GM12878 (cell line): ENCODE results near the gene RNASEH2A. TPM values are rescaled to one million over a fixed set of nuclear protein-coding genes. Genes with fewer than 3 reads are reported as not detected.

Experiments
- ATAC-seq: fragments of 200-7000 bp; cut with Tn5 transposase; 3 replicates; pipeline ENCODE4 v1.9.1; 2020; ENCODE audit warnings: mild to moderate bottlenecking, moderate library complexity
- BruUV-seq: library from RNA; stranded (reverse); fragments of 400-500 nt; replicated peaks from 2 replicates; lab custom pipeline; 2021; lab: Mats Ljungman, UMichigan
- CTCF ChIA-PET: fragments of 300-600 bp; sonication (Branson Sonifier 250); formaldehyde crosslinking; extraction: SDS; loops from one replicate; lab custom pipeline; 2021; ENCODE audit warnings: inconsistent platforms; lab: Yijun Ruan, JAX
- POLR2A ChIA-PET: fragments of 350-600 bp; formaldehyde crosslinking; extraction: SDS; loops from one replicate; lab custom pipeline; 2021; ENCODE audit warnings: inconsistent platforms; lab: Charles Lee
- RAD21 ChIA-PET: fragments of 300-600 bp; sonication (Branson Sonifier 250); formaldehyde crosslinking; loops from one replicate; lab custom pipeline; 2023; ENCODE audit warnings: antibody characterized with exemption; ENCODE audit not compliant: unreplicated experiment; lab: Charles Lee
- SMC1A ChIA-PET: fragments of 300-600 bp; sonication (Branson Sonifier 250); formaldehyde crosslinking; loops from one replicate; lab custom pipeline; 2023; ENCODE audit not compliant: unreplicated experiment, uncharacterized antibody; lab: Charles Lee
- DNase-seq: peaks from one replicate; pipeline ENCODE4 v3.0.0-alpha.2; 2011; ENCODE audit warnings: low read depth, low spot score
- FAIRE-seq: peaks from 3 replicates; lab custom pipeline; 2011; peaks lifted over from hg19 to GRCh38; lab: Jason Lieb, UNC
- H2AFZ ChIP-seq: 2 replicates; pipeline ENCODE4 v1.6.0; 2011; ENCODE audit warnings: low read depth, low read length, control low read depth; ENCODE audit not compliant: control insufficient read depth
- H3K27ac ChIP-seq: 2 replicates; pipeline ENCODE4 v1.5.1; 2011; ENCODE audit warnings: control low read depth; ENCODE audit not compliant: control insufficient read depth, insufficient read depth
- H3K27me3 ChIP-seq, 2 experiments: replicated peaks in 1 of 2; 2 replicates each; pipeline versions ENCODE4 v1.6.0 to v1.6.1; 2011; ENCODE audit warnings: low read length in 1 of 2; ENCODE audit not compliant: control insufficient read depth in 2 of 2, insufficient read depth in 2 of 2
- H3K36me3 ChIP-seq, 2 experiments: 2 replicates each; pipeline ENCODE4 v1.5.1; 2011; ENCODE audit warnings: low read length in 1 of 2; ENCODE audit not compliant: control insufficient read depth in 2 of 2, insufficient read depth in 2 of 2
- H3K4me1 ChIP-seq: 2 replicates; pipeline ENCODE4 v1.6.1; 2011; ENCODE audit warnings: mild to moderate bottlenecking, low read length, moderate library complexity, mixed read lengths; ENCODE audit not compliant: control insufficient read depth, insufficient read depth
- H3K4me2 ChIP-seq: 2 replicates; pipeline ENCODE4 v1.6.0; 2011; ENCODE audit warnings: control low read depth; ENCODE audit not compliant: control insufficient read depth, insufficient read depth
- H3K4me3 ChIP-seq: fragments of 200-600 bp; sonication (generic); 2 replicates; pipeline ENCODE4 v1.5.1; 2016
- H3K79me2 ChIP-seq: 2 replicates; pipeline ENCODE4 v1.6.0; 2011; ENCODE audit warnings: low read length; ENCODE audit not compliant: control insufficient read depth, insufficient read depth
- H3K9ac ChIP-seq: 2 replicates; pipeline ENCODE4 v1.8.0; 2011; ENCODE audit warnings: low read length, control low read depth, mixed read lengths; ENCODE audit not compliant: control insufficient read depth, insufficient read depth
- H3K9me3 ChIP-seq: replicated peaks from 3 replicates; pipeline ENCODE4 v1.5.1; 2011; ENCODE audit warnings: mild to moderate bottlenecking, low read length; ENCODE audit not compliant: control insufficient read depth, insufficient read depth
- H4K20me1 ChIP-seq: 2 replicates; pipeline ENCODE4 v1.6.0; 2011; ENCODE audit not compliant: control insufficient read depth, insufficient read depth
- BHLHE40 ChIP-seq, 2 experiments: fragments of 450-650 bp in 1 of 2; IDR thresholded peaks; 2 replicates each; pipeline ENCODE4 v1.6.1; 2011 to 2017; ENCODE audit warnings: low read depth in 2 of 2, borderline replicate concordance in 1 of 2, improper control_type of control experiment in 1 of 2, low read length in 1 of 2, mild to moderate bottlenecking in 1 of 2
- CBX5 ChIP-seq: sonication (generic); IDR thresholded peaks from 2 replicates; pipeline ENCODE4 v1.6.1; 2016; ENCODE audit warnings: low read depth, moderate library complexity, mild to moderate bottlenecking, inconsistent platforms
- CEBPB ChIP-seq, 2 experiments: fragments of 150-350 bp in 1 of 2; IDR thresholded peaks; 2 replicates each; pipeline ENCODE4 v1.6.1; 2012 to 2014; ENCODE audit warnings: low read depth in 2 of 2, low read length in 2 of 2, borderline replicate concordance in 1 of 2, inconsistent platforms in 1 of 2
- CHD2 ChIP-seq: IDR thresholded peaks from 2 replicates; pipeline ENCODE4 v1.6.1; 2011; ENCODE audit warnings: low read depth, low read length, improper control_type of control experiment, borderline replicate concordance
- EGR1 ChIP-seq, 2 experiments: IDR thresholded peaks; 1 replicate in 1 of 2; 2 replicates in 1 of 2; pipeline ENCODE4 v1.6.1; 2011 to 2012; ENCODE audit warnings: low read depth in 2 of 2, low read length in 2 of 2, borderline replicate concordance in 1 of 2, mild to moderate bottlenecking in 1 of 2, moderate library complexity in 1 of 2
- JUND ChIP-seq: IDR thresholded peaks from 2 replicates; pipeline ENCODE4 v1.6.1; 2012; ENCODE audit warnings: low read depth, mild to moderate bottlenecking, low read length, improper control_type of control experiment, moderate library complexity
- NFIC ChIP-seq: IDR thresholded peaks from 2 replicates; pipeline ENCODE4 v1.6.1; 2012; ENCODE audit warnings: low read depth, mild to moderate bottlenecking, inconsistent platforms, low read length, moderate library complexity
- RFX5 ChIP-seq: IDR thresholded peaks from 2 replicates; pipeline ENCODE4 v1.6.1; 2011; ENCODE audit warnings: low read depth, low read length, improper control_type of control experiment
- SMAD1 ChIP-seq: fragments of 450-650 bp; IDR thresholded peaks from 2 replicates; pipeline ENCODE4 v1.6.1; 2018; ENCODE audit warnings: mild to moderate bottlenecking, low read depth; ENCODE audit not compliant: partially characterized antibody
- SMC3 ChIP-seq: IDR thresholded peaks from 2 replicates; pipeline ENCODE4 v1.6.1; 2011; ENCODE audit warnings: low read length, improper control_type of control experiment, borderline replicate concordance
- SP1 ChIP-seq: IDR thresholded peaks from one replicate; pipeline ENCODE4 v1.6.1; 2011; ENCODE audit warnings: low read depth, low read length
- SRF ChIP-seq, 2 experiments: IDR thresholded peaks; 2 replicates each; pipeline ENCODE4 v1.6.1; 2011; ENCODE audit warnings: low read depth in 2 of 2, low read length in 2 of 2, mild to moderate bottlenecking in 1 of 2, moderate library complexity in 1 of 2
- ZBTB11 ChIP-seq: fragments of 450-650 bp; formaldehyde crosslinking; IDR thresholded peaks from 2 replicates; pipeline ENCODE4 v1.5.0; 2022; ENCODE audit warnings: mild to moderate bottlenecking, missing genetic modification characterization
- ZNF384 ChIP-seq: IDR thresholded peaks from 2 replicates; pipeline ENCODE4 v1.6.1; 2012; ENCODE audit warnings: low read depth, mild to moderate bottlenecking, low read length, improper control_type of control experiment, borderline replicate concordance
- WGBS: methylation state at CpG from one replicate; pipeline ENCODE4 v1.1.6; 2016; ENCODE audit warnings: low lambda C conversion rate; ENCODE audit not compliant: insufficient replicate concordance, insufficient coverage; ENCODE audit errors: missing lambda C conversion rate; 5-methylcytosine and 5-hydroxymethylcytosine counted together
- in situ Hi-C: fragments of 300-500 bp; cut with MboI; formaldehyde crosslinking; loops from 9 replicates; pipeline ENCODE4 v1.14.3; 2018; ENCODE audit warnings: mixed read lengths
- intact Hi-C: fragments of 100-400 bp; cut with micrococcal nuclease; formaldehyde crosslinking; loops from one replicate; pipeline ENCODE4 v1.14.2; 2022; ENCODE audit not compliant: unreplicated experiment
- polyA plus RNA-seq, 11 experiments: library from polyadenylated mRNA; depleted of rRNA in 4 of 11; unstranded in 6 of 11; stranded (reverse) in 5 of 11; fragments of >200 nt; fragmentation: Nextera tagmentation in 4 of 11; fragmentation: Illumina TruSeq in 1 of 11; extraction: Ambion mirVana in 4 of 11; extraction: Trizol in 1 of 11; gene quantifications; 1 replicate in 1 of 11; 2 replicates in 10 of 11; pipeline versions ENCODE4 v1.2.1 to v1.2.3, GENCODE V29; 2011 to 2016; ENCODE audit warnings: inconsistent platforms in 2 of 11, missing spikeins in 2 of 11, low read depth in 1 of 11
- total RNA-seq, 4 experiments: library from RNA; depleted of rRNA in 3 of 4; stranded (reverse); fragments of >200 nt in 3 of 4; fragmentation: Illumina TruSeq in 1 of 4; extraction: Trizol in 1 of 4; gene quantifications; 2 replicates each; pipeline versions ENCODE4 v1.2.1 to v1.2.3, GENCODE V29; 2013 to 2021

Gene RNASEH2A
- total and polyA plus RNA-seq, 10 of the 15 experiments (the other 5 are each of a cell fraction or from before 2014, with no cell fraction given): 17.4 to 103 (median 40.4) TPM

GRCh38 chr19:12774588-12775555 lies 31.5 kb upstream of the RNASEH2A start, which contains the start of gene HOOK2 (continued):
- peak in 1 of 2 experiments; percentile 75; a peak in 2 of 4 replicates for TF ChIP-seq BHLHE40 (IDR thresholded peaks at IDR 0.05; ENCODE audit: borderline replicate concordance in 1 of 2, low read depth in 2 of 2, low read length in 1 of 2)
- no peak for TF ChIP-seq SMAD1
- TF ChIP-seq SP1: no peak

GRCh38 chr19:12777217-12778016 lies 29.0 kb upstream of the RNASEH2A start:
- H3K4me3 ChIP-seq: peak overlapping the region; percentile 76
- FAIRE-seq (no peak), ATAC-seq (peak; percentile 68), DNase-seq (no peak)
- in situ Hi-C loops (no loop called here), intact Hi-C loops (loop anchor here (1.0 kb wide), 2 partner anchors 14 to 19 kb away; partner anchors contain the start of gene JUNB)
- peak overlapping the region; percentile 84 for H2AFZ ChIP-seq
- CTCF ChIA-PET: interaction anchor here (0.7 to 12.1 kb wide), 15 partner anchors 10 to 188 kb away, joined by 3 to 537 read pairs (median 6); partner anchors contain the start of genes CALR, DHPS, JUNB and PRDX2
- RAD21 ChIA-PET: interaction anchor here (0.6 to 4.8 kb wide), 9 partner anchors 10 to 1209 kb away, joined by 3 to 303 read pairs (median 5); partner anchors contain the start of genes JUNB and RNASEH2A
- no peaks in the 10 kb centered on the region for H3K9me3 ChIP-seq
- POLR2A ChIA-PET: interaction anchor here (1.0 to 9.3 kb wide), 6 partner anchors 11 to 138 kb away, joined by 3 to 303 read pairs (median 6); partner anchors contain the start of genes DNASE2, JUNB and RNASEH2A
- H3K79me2 ChIP-seq: peaks cover 9% of the 10 kb centered on the region
- H3K4me1 ChIP-seq: peaks cover 30% of the 10 kb centered on the region
- peak overlapping the region; percentile 99 for H3K4me2 ChIP-seq
- no peaks in the 10 kb centered on the region for H3K36me3 ChIP-seq
- SMC1A ChIA-PET: interaction anchor here (1.1 to 8.4 kb wide), 6 partner anchors 10 to 121 kb away, joined by 3 to 240 read pairs (median 10); partner anchors contain the start of genes GET3 and JUNB
- H3K27me3 ChIP-seq: no peaks in the 10 kb centered on the region
- TSS peak; percentile 54 for BruUV-seq
- peak overlapping the region; percentile 94 for H3K9ac ChIP-seq
- peak overlapping the region; percentile 91 for H3K27ac ChIP-seq
- WGBS: 5% methylated on average over 43 of the region's 43 CpGs
- H4K20me1 ChIP-seq: no peaks in the 10 kb centered on the region
- peak in 1 of 2 experiments; percentile 61; a peak in 1 of 4 replicates for TF ChIP-seq SRF (IDR thresholded peaks at IDR 0.05; ENCODE audit: low read depth in 2 of 2, low read length in 2 of 2)
- no peak for TF ChIP-seq NFIC
- TF ChIP-seq CHD2: no peak
- no peak for TF ChIP-seq ZNF384
- no peak for TF ChIP-seq ZBTB11
- TF ChIP-seq RFX5: no peak
- TF ChIP-seq EGR1 (IDR thresholded peaks at IDR 0.05; ENCODE audit: borderline replicate concordance in 1 of 2, low read depth in 2 of 2, low read length in 2 of 2): no peak
- TF ChIP-seq BHLHE40 (IDR thresholded peaks at IDR 0.05; ENCODE audit: borderline replicate concordance in 1 of 2, low read depth in 2 of 2, low read length in 1 of 2): peak; percentile 42 to 47; a peak in 2 of 4 replicates
- no peak for TF ChIP-seq CEBPB (IDR thresholded peaks at IDR 0.05; ENCODE audit: borderline replicate concordance in 1 of 2, low read depth in 2 of 2, low read length in 2 of 2)
- no peak for TF ChIP-seq JUND
- TF ChIP-seq CBX5: no peak
- peak; percentile 91 for TF ChIP-seq SMC3
